H9 (cell line): Measurements from ENCODE around the gene PRUNE2. TPM values are rescaled to one million over a fixed set of nuclear protein-coding genes. Genes with fewer than 3 reads are reported as not detected.
A peak's percentile ranks its signal among the peaks of the same experiment; 100 is the strongest.

Experiments
- DNase-seq: peaks from one replicate; pipeline ENCODE4 v3.0.0-alpha.2; 2017
- H2AFZ ChIP-seq: one replicate; pipeline ENCODE4 v1.6.1; 2013; ENCODE audit warnings: mild to moderate bottlenecking, low read length, control low read depth, moderate library complexity
- H2AK5ac ChIP-seq: 2 replicates; pipeline ENCODE4 v1.6.1; 2013; ENCODE audit warnings: low read length, control low read depth, mixed read lengths; ENCODE audit not compliant: insufficient read length
- H2BK120ac ChIP-seq: one replicate; pipeline ENCODE4 v1.6.1; 2013; ENCODE audit warnings: low read depth, mild to moderate bottlenecking, low read length, control low read depth, inconsistent platforms; ENCODE audit not compliant: poor library complexity, severe bottlenecking
- H2BK12ac ChIP-seq: 2 replicates; pipeline ENCODE4 v1.6.1; 2013; ENCODE audit warnings: low read length, control low read depth, mixed read lengths, low read depth; ENCODE audit not compliant: insufficient read length
- H2BK15ac ChIP-seq: 2 replicates; pipeline ENCODE4 v1.6.1; 2013; ENCODE audit warnings: low read depth, low read length, control low read depth
- H2BK20ac ChIP-seq: one replicate; pipeline ENCODE4 v1.6.1; 2013; ENCODE audit warnings: low read depth, mild to moderate bottlenecking, low read length, control low read depth, inconsistent platforms; ENCODE audit not compliant: poor library complexity, severe bottlenecking
- H2BK5ac ChIP-seq: 2 replicates; pipeline ENCODE4 v1.6.1; 2013; ENCODE audit warnings: low read length, control low read depth, mixed read lengths; ENCODE audit not compliant: insufficient read length
- H3K14ac ChIP-seq: 2 replicates; pipeline ENCODE4 v1.6.1; 2013; ENCODE audit warnings: low read length, control low read depth; ENCODE audit not compliant: insufficient read depth
- H3K18ac ChIP-seq: 2 replicates; pipeline ENCODE4 v1.6.1; 2013; ENCODE audit warnings: low read depth, mild to moderate bottlenecking, mixed read lengths, low read length, control low read depth; ENCODE audit not compliant: insufficient read length
- H3K23ac ChIP-seq: 2 replicates; pipeline ENCODE4 v1.6.1; 2013; ENCODE audit warnings: low read length, control low read depth, mixed read lengths, low read depth; ENCODE audit not compliant: insufficient read length
- H3K23me2 ChIP-seq: 2 replicates; pipeline ENCODE4 v1.6.1; 2013; ENCODE audit warnings: low read depth, mild to moderate bottlenecking, mixed read lengths, low read length, control low read depth; ENCODE audit not compliant: insufficient read length, poor library complexity, severe bottlenecking
- H3K27ac ChIP-seq: 2 replicates; pipeline ENCODE4 v1.5.1; 2013; ENCODE audit warnings: low read length, control low read depth, mixed read lengths, low read depth; ENCODE audit not compliant: insufficient read length
- H3K27me3 ChIP-seq: 2 replicates; pipeline ENCODE4 v1.6.1; 2013; ENCODE audit warnings: low read length, control low read depth, inconsistent platforms; ENCODE audit not compliant: insufficient read depth
- H3K4ac ChIP-seq: 2 replicates; pipeline ENCODE4 v1.6.1; 2013; ENCODE audit warnings: low read depth, mild to moderate bottlenecking, control low read depth, inconsistent platforms, low read length, moderate library complexity
- H3K4me1 ChIP-seq: 2 replicates; pipeline ENCODE4 v1.6.1; 2013; ENCODE audit warnings: low read length, control low read depth, inconsistent platforms; ENCODE audit not compliant: insufficient read depth
- H3K4me2 ChIP-seq: 2 replicates; pipeline ENCODE4 v1.6.1; 2013; ENCODE audit warnings: low read length, control low read depth, mixed read lengths; ENCODE audit not compliant: insufficient read length, insufficient read depth
- H3K56ac ChIP-seq: 2 replicates; pipeline ENCODE4 v1.6.1; 2013; ENCODE audit warnings: low read depth, mild to moderate bottlenecking, mixed read lengths, low read length, control low read depth; ENCODE audit not compliant: insufficient read length
- H3K79me1 ChIP-seq: 2 replicates; pipeline ENCODE4 v1.6.1; 2013; ENCODE audit warnings: low read depth, mild to moderate bottlenecking, moderate library complexity, low read length, control low read depth, inconsistent platforms; ENCODE audit not compliant: insufficient read depth, poor library complexity, severe bottlenecking
- H3K79me2 ChIP-seq: 2 replicates; pipeline ENCODE4 v1.6.1; 2013; ENCODE audit warnings: low read length, control low read depth, inconsistent platforms; ENCODE audit not compliant: insufficient read depth
- H3K9ac ChIP-seq: 2 replicates; pipeline ENCODE4 v1.6.1; 2013; ENCODE audit warnings: low read length, control low read depth, mixed read lengths; ENCODE audit not compliant: insufficient read length; ENCODE audit errors: extremely low read depth
- H3K9me3 ChIP-seq: one replicate; pipeline ENCODE4 v1.6.1; 2013; ENCODE audit warnings: low read depth, low read length, inconsistent platforms; ENCODE audit not compliant: control insufficient read depth
- H3T11ph ChIP-seq: one replicate; pipeline ENCODE4 v1.6.1; 2013; ENCODE audit warnings: mild to moderate bottlenecking, low read length, control low read depth, inconsistent platforms
- H4K20me1 ChIP-seq: one replicate; pipeline ENCODE4 v1.6.1; 2013; ENCODE audit not compliant: control insufficient read depth, insufficient read length, insufficient read depth
- H4K5ac ChIP-seq: 2 replicates; pipeline ENCODE4 v1.6.1; 2013; ENCODE audit warnings: low read depth, mild to moderate bottlenecking, mixed read lengths, low read length, control low read depth; ENCODE audit not compliant: insufficient read length
- H4K8ac ChIP-seq: replicated peaks from 2 replicates; pipeline ENCODE4 v1.6.1; 2013; ENCODE audit warnings: low read length, control low read depth, mixed read lengths, low read depth; ENCODE audit not compliant: insufficient read length
- H4K91ac ChIP-seq: 2 replicates; pipeline ENCODE4 v1.6.1; 2013; ENCODE audit warnings: low read depth, mild to moderate bottlenecking, moderate library complexity, mixed read lengths, low read length, control low read depth; ENCODE audit not compliant: insufficient read length
- H3K27ac Mint-ChIP-seq, 3 experiments: 2 replicates in 2 of 3; 3 replicates in 1 of 3; pipeline ENCODE4 v1.8.0; 2020 to 2021; ENCODE audit warnings: mixed read lengths in 3 of 3, mild to moderate bottlenecking in 1 of 3, moderate library complexity in 1 of 3
- H3K27me3 Mint-ChIP-seq: 2 replicates; pipeline ENCODE4 v1.8.0; 2021; ENCODE audit warnings: low read depth, mild to moderate bottlenecking, moderate library complexity, mixed read lengths
- H3K36me3 Mint-ChIP-seq, 3 experiments: 2 replicates in 2 of 3; 3 replicates in 1 of 3; pipeline ENCODE4 v1.8.0; 2020 to 2021; ENCODE audit warnings: low read depth in 3 of 3, mixed read lengths in 3 of 3; ENCODE audit not compliant: insufficient read depth in 1 of 3
- H3K4me1 Mint-ChIP-seq, 2 experiments: 2 replicates each; pipeline ENCODE4 v1.8.0; 2020; ENCODE audit warnings: mixed read lengths in 2 of 2
- H3K4me3 Mint-ChIP-seq, 2 experiments: 2 replicates in 1 of 2; 3 replicates in 1 of 2; pipeline ENCODE4 v1.8.0; 2020 to 2021; ENCODE audit warnings: mild to moderate bottlenecking in 2 of 2, mixed read lengths in 2 of 2, moderate library complexity in 1 of 2
- H3K9me3 Mint-ChIP-seq, 2 experiments: 2 replicates in 1 of 2; 3 replicates in 1 of 2; pipeline ENCODE4 v1.8.0; 2020; ENCODE audit warnings: mild to moderate bottlenecking in 2 of 2, mixed read lengths in 2 of 2, moderate library complexity in 1 of 2
- CTCF ChIP-seq: fragments of 200-600 bp; sonication (generic); conservative IDR thresholded peaks from 3 replicates; pipeline ENCODE4 v1.8.0; 2021; ENCODE audit warnings: antibody characterized with exemption, mild to moderate bottlenecking
- WGBS: extraction: QIAGEN DNeasy Blood & Tissue Kit; methylation state at CpG from one replicate; pipeline ENCODE4 v1.1.7; 2013; ENCODE audit warnings: missing lambda C conversion rate, low lambda C conversion rate, mixed read lengths; ENCODE audit not compliant: insufficient read length; ENCODE audit errors: extremely low coverage; 5-methylcytosine and 5-hydroxymethylcytosine counted together
- total RNA-seq: library from RNA; stranded (reverse); gene quantifications from 2 replicates; pipeline ENCODE4 v1.2.1, GENCODE V29; 2021

PRUNE2 gene
- total RNA-seq, 1 experiment from 2014 or later: 12.1 TPM

DNA sequence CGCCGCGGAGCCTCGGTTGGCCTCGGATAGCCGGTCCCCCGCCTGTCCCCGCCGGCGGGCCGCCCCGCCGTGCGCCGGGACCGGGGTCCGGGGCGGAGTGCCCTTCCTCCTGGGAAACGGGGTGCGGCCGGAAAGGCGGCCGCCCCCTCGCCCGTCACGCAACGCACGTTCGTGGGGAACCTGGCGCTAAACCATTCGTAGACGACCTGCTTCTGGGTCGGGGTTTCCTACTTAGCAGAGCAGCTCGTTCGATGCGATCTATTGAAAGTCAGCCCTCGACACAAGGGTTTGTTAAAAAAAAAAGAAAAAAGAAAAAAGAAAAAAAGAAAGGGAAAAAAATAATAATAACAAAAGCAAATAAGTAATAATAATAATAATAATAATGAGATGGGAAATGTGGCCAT lies 334.2 kb downstream of the PRUNE2 start:
- H2BK15ac ChIP-seq: no peak overlapping the region
- H2AFZ ChIP-seq: no peak overlapping the region
- no peaks in the 10 kb centered on the region for H3K79me2 ChIP-seq
- no peaks in the 10 kb centered on the region for H3K23me2 ChIP-seq
- H2AK5ac ChIP-seq: no peak overlapping the region
- H3K9me3 Mint-ChIP-seq: no peaks in the 10 kb centered on the region; a peak in 2 of 5 replicates
- H4K91ac ChIP-seq: no peak overlapping the region
- peaks cover 1% of the 10 kb centered on the region; the same call in 1 of the 2 replicates for H3K27me3 Mint-ChIP-seq
- H3K4me3 Mint-ChIP-seq: no peak overlapping the region
- no peak overlapping the region for H3K23ac ChIP-seq
- no peak for TF ChIP-seq CTCF
- no peak overlapping the region for H3K4ac ChIP-seq
- WGBS: no CpG with 5 or more reads among the region's 37 CpGs
- H3K27ac ChIP-seq: no peak overlapping the region
- DNase-seq: no peak
- no peak overlapping the region for H3K56ac ChIP-seq
- no peak overlapping the region for H2BK120ac ChIP-seq
- no peaks in the 10 kb centered on the region for H3K27me3 ChIP-seq
- no peak overlapping the region for H3K18ac ChIP-seq
- no peak overlapping the region for H3T11ph ChIP-seq
- H4K8ac ChIP-seq: no peak overlapping the region
- H3K4me1 ChIP-seq: no peaks in the 10 kb centered on the region
- H4K20me1 ChIP-seq: no peaks in the 10 kb centered on the region
- peak overlapping the region; percentile 16 for H3K4me2 ChIP-seq
- H3K14ac ChIP-seq: no peak overlapping the region
- H3K9me3 ChIP-seq: no peaks in the 10 kb centered on the region
- H2BK20ac ChIP-seq: no peak overlapping the region
- H3K36me3 Mint-ChIP-seq: peaks cover 0 to 11% (median 0%) of the 10 kb centered on the region in 3 experiments; a peak in 2 of 7 replicates
- H3K4me1 Mint-ChIP-seq: peaks cover 13 to 14% of the 10 kb centered on the region in 2 experiments
- H4K5ac ChIP-seq: no peak overlapping the region
- H3K79me1 ChIP-seq: no peaks in the 10 kb centered on the region
- H2BK12ac ChIP-seq: no peak overlapping the region
- no peak overlapping the region for H3K9ac ChIP-seq
- no peak overlapping the region for H2BK5ac ChIP-seq
- no peak overlapping the region for H3K27ac Mint-ChIP-seq
